Esophagus muscularis mucosa (tissue), 4 donors: Measurements from ENCODE around the gene AGFG2. TPM values are rescaled to one million over a fixed set of nuclear protein-coding genes. Genes with fewer than 3 reads are reported as not detected.

Experiments
- DNase-seq: peaks from one replicate; pipeline ENCODE4 v3.0.0-alpha.2; 2017; ENCODE audit errors: extremely low spot score
- H3K27ac ChIP-seq, 4 donors: fragments of 200-600 bp; sonication (generic); replicated peaks in 1 of 4; 1 replicate in 3 of 4; 2 replicates in 1 of 4; pipeline ENCODE4 v1.5.1; 2016 to 2019; ENCODE audit warnings: mild to moderate bottlenecking in 1 of 4
- H3K27me3 ChIP-seq, 4 donors: fragments of 200-600 bp; sonication (generic); one replicate each; pipeline versions ENCODE4 v1.5.1 to v1.6.0; 2016 to 2019
- H3K36me3 ChIP-seq, 4 donors: fragments of 200-600 bp; sonication (generic); one replicate each; pipeline ENCODE4 v1.5.1; 2016 to 2019
- H3K4me1 ChIP-seq, 4 donors: fragments of 200-600 bp; sonication (generic); one replicate each; pipeline ENCODE4 v1.5.1; 2016 to 2019
- H3K4me3 ChIP-seq, 4 donors: fragments of 200-600 bp; sonication (generic); 1 replicate in 2 of 4; 2 replicates in 2 of 4; pipeline ENCODE4 v1.5.1; 2016 to 2019; ENCODE audit warnings: mild to moderate bottlenecking in 4 of 4, moderate library complexity in 1 of 4
- H3K9me3 ChIP-seq, 4 donors: fragments of 200-600 bp; sonication (generic); 1 replicate in 3 of 4; 2 replicates in 1 of 4; pipeline ENCODE4 v1.5.1; 2016 to 2019
- CTCF ChIP-seq, 3 experiments: fragments of 200-600 bp in 2 of 3; fragments of 450-650 bp in 1 of 3; sonication (generic) in 2 of 3; IDR thresholded peaks; one replicate each; pipeline ENCODE4 v1.5.1; 2017 to 2019; ENCODE audit warnings: antibody characterized with exemption in 3 of 3, mild to moderate bottlenecking in 2 of 3, moderate library complexity in 1 of 3
- EP300 ChIP-seq: sonication (generic); formaldehyde crosslinking; IDR thresholded peaks from one replicate; pipeline ENCODE4 v1.6.1; 2017; ENCODE audit warnings: antibody characterized with exemption
- POLR2A ChIP-seq: fragments of 450-650 bp; IDR thresholded peaks from one replicate; pipeline ENCODE4 v1.6.1; 2017; ENCODE audit warnings: antibody characterized with exemption, moderate library complexity, mild to moderate bottlenecking, low read depth
- POLR2AphosphoS5 ChIP-seq, 2 donors: sonication (generic); formaldehyde crosslinking; IDR thresholded peaks; one replicate each; pipeline ENCODE4 v1.6.1; 2017; ENCODE audit warnings: antibody characterized with exemption in 2 of 2
- WGBS: methylation state at CpG from one replicate; pipeline ENCODE4 v1.1.5; 2018; 5-methylcytosine and 5-hydroxymethylcytosine counted together
- intact Hi-C: fragments of 100-400 bp; cut with DNase I; formaldehyde crosslinking; loops from one replicate; pipeline ENCODE4 v1.15.1; 2023
- total RNA-seq, 4 donors: library from RNA; depleted of rRNA; stranded (reverse); fragments of >200 nt; gene quantifications; one replicate each; pipeline versions ENCODE4 v1.1.0 to v1.2.1, GENCODE V29; 2016

Gene AGFG2
- total RNA-seq, 4 donors from 2014 or later: 31.6 to 79.6 (median 35.1) TPM

- no peak overlapping the region for H3K4me3 ChIP-seq
- peaks cover 0 to 5% (median 0%) of the 10 kb centered on the region in 4 donors for H3K27me3 ChIP-seq
- no peak for DNase-seq
- intact Hi-C loops: no loop called here
- 91% methylated on average over 9 of the region's 9 CpGs for WGBS
- no peak overlapping the region for H3K27ac ChIP-seq
- no peaks in the 10 kb centered on the region for H3K36me3 ChIP-seq
- H3K4me1 ChIP-seq: peaks cover 0 to 5% (median 0%) of the 10 kb centered on the region in 4 donors
- no peaks in the 10 kb centered on the region for H3K9me3 ChIP-seq
- TF ChIP-seq POLR2A (no peak), EP300 (no peak), CTCF (IDR thresholded peaks at IDR 0.05) (no peak), POLR2AphosphoS5 (IDR thresholded peaks at IDR 0.05) (no peak)
Measured at GRCh38 chr7:100504887-100505611, 34.0 kb upstream of the AGFG2 start.

- Histone ChIP-seq H3K27ac (no peak overlapping the region), H3K4me3 (no peak overlapping the region), H3K4me1 (peaks cover 0 to 5% (median 0%) of the 10 kb centered on the region in 4 donors), H3K36me3 (no peaks in the 10 kb centered on the region), H3K9me3 (no peaks in the 10 kb centered on the region), H3K27me3 (peaks cover 0 to 5% (median 0%) of the 10 kb centered on the region in 4 donors)
- WGBS: 69% methylated on average over 8 of the region's 8 CpGs
- no peak for TF ChIP-seq EP300
- TF ChIP-seq POLR2AphosphoS5 (IDR thresholded peaks at IDR 0.05): no peak
- no peak for TF ChIP-seq CTCF (IDR thresholded peaks at IDR 0.05)
- TF ChIP-seq POLR2A: no peak
- intact Hi-C loops: no loop called here
- DNase-seq: no peak
Measured at GRCh38 chr7:100506356-100506923, 32.6 kb upstream of the AGFG2 start.

- no peak for DNase-seq
- intact Hi-C loops: no loop called here
- Histone ChIP-seq H3K4me1 (peaks cover 0 to 5% (median 0%) of the 10 kb centered on the region in 4 donors), H3K27me3 (peaks cover 0 to 5% (median 0%) of the 10 kb centered on the region in 4 donors), H3K36me3 (no peaks in the 10 kb centered on the region), H3K4me3 (no peak overlapping the region), H3K27ac (no peak overlapping the region), H3K9me3 (no peaks in the 10 kb centered on the region)
- 49% methylated on average over 9 of the region's 15 CpGs for WGBS
- TF ChIP-seq EP300 (no peak), CTCF (IDR thresholded peaks at IDR 0.05) (no peak), POLR2A (no peak), POLR2AphosphoS5 (IDR thresholded peaks at IDR 0.05) (no peak)
Measured at GRCh38 chr7:100509231-100509630, 29.8 kb upstream of the AGFG2 start.

GRCh38 chr7:100510437-100511239 lies 28.4 kb upstream of the AGFG2 start:
- Histone ChIP-seq H3K4me1 (peaks cover 0 to 12% (median 9%) of the 10 kb centered on the region in 4 donors), H3K9me3 (no peaks in the 10 kb centered on the region), H3K27ac (no peak overlapping the region), H3K27me3 (peaks cover 0 to 5% (median 0%) of the 10 kb centered on the region in 4 donors), H3K4me3 (no peak overlapping the region), H3K36me3 (no peaks in the 10 kb centered on the region)
- DNase-seq: no peak
- 93% methylated on average over 9 of the region's 9 CpGs for WGBS
- TF ChIP-seq POLR2A: no peak
- no peak for TF ChIP-seq CTCF (IDR thresholded peaks at IDR 0.05)
- no peak for TF ChIP-seq EP300
- TF ChIP-seq POLR2AphosphoS5 (IDR thresholded peaks at IDR 0.05): no peak
- intact Hi-C loops: no loop called here
